Testis (tissue), 2 donors: ENCODE data around the gene GNAS.

Source experiments
- POLR2A ChIP-seq: fragments of 450-650 bp; IDR thresholded peaks from one replicate; pipeline ENCODE4 v1.6.1; 2017; ENCODE audit warnings: antibody characterized with exemption, mild to moderate bottlenecking, moderate library complexity
- TF ChIP-seq, protein P1 (sequence below), 3 experiments: fragments of 450-650 bp in 2 of 3; fragments of 200-600 bp in 1 of 3; sonication (generic) in 1 of 3; IDR thresholded peaks; one replicate each; pipeline ENCODE4 v1.5.1; 2016 to 2019; ENCODE audit warnings: antibody characterized with exemption in 3 of 3, mild to moderate bottlenecking in 2 of 3, moderate library complexity in 1 of 3

DNA sequence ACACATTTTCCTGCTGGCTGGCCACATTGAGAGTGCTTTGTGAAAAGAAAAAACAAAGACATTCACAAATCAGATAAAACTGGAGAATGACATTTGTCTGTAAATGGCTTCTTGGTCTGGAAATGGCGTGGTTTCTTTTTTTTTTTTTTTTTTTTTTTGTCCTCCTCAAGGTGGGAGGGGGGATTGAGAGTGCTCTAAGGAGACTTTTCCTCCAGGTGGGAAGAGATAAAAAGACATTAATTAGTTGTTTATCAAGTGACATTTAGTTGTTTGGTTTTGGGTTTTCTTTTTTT, 40.4 kb downstream of the GNAS start:
- TF ChIP-seq, protein P1, sequence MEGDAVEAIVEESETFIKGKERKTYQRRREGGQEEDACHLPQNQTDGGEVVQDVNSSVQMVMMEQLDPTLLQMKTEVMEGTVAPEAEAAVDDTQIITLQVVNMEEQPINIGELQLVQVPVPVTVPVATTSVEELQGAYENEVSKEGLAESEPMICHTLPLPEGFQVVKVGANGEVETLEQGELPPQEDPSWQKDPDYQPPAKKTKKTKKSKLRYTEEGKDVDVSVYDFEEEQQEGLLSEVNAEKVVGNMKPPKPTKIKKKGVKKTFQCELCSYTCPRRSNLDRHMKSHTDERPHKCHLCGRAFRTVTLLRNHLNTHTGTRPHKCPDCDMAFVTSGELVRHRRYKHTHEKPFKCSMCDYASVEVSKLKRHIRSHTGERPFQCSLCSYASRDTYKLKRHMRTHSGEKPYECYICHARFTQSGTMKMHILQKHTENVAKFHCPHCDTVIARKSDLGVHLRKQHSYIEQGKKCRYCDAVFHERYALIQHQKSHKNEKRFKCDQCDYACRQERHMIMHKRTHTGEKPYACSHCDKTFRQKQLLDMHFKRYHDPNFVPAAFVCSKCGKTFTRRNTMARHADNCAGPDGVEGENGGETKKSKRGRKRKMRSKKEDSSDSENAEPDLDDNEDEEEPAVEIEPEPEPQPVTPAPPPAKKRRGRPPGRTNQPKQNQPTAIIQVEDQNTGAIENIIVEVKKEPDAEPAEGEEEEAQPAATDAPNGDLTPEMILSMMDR (IDR thresholded peaks at IDR 0.05), result no peak
- TF ChIP-seq POLR2A, result no peak
